ENCODE data around the gene HMCN2.
A peak's percentile ranks its signal among the peaks of the same experiment; 100 is the strongest.

Gene HMCN2

DNA sequence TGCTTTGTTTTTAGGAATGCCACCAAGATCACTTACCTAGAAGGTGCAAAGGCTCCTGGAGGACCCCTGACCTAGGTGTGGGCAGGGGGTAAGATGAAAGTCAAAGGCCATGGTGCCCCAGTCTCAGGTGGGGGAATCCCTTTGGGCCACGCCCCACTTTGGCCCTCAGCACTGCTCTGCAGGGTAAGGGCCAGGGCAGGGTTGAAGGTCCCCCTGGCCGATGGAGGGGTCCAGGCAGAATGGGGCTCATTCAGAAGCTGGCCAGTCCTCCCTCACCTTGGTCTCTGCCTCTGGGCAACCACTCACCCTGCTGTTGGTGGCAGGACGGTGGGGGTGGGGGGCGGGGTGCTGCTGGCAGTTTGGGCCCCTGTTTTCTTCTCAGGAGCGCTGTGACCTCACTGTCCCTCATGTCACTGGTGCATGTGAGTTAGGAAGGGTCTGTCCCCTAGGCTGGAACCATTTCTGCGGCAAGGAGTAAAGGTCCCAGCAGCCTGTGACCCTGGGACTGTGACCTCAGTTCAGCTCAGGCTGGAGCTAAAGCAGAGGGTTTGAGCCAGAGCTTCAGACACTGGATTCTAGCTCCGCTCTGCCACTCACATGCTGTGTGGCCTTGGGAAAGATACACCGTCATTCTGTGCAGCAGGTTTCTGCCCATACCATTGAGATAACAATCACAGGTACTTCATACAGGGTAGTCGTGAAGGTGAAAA lies 177.3 kb downstream of the HMCN2 start:
- no peak for DNase-seq

DNA sequence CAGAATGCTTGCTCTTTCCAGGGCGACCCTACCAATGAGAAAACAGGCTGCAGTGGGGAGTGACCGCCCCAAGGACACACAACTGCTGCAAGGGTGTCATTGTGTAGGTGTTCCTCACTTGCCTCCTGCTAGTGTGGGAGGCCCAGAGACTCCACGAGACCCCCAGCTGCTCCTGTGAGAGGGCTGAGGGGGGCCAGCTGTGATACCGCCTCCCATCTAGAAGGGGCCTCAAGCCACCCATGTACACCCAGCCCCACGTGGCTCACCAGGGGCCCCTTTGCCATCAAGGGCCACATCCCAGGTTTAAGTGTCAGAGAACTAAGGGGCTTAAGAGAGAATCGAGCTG lies 177.9 kb downstream of the HMCN2 start:
- DNase-seq = no peak

DNA sequence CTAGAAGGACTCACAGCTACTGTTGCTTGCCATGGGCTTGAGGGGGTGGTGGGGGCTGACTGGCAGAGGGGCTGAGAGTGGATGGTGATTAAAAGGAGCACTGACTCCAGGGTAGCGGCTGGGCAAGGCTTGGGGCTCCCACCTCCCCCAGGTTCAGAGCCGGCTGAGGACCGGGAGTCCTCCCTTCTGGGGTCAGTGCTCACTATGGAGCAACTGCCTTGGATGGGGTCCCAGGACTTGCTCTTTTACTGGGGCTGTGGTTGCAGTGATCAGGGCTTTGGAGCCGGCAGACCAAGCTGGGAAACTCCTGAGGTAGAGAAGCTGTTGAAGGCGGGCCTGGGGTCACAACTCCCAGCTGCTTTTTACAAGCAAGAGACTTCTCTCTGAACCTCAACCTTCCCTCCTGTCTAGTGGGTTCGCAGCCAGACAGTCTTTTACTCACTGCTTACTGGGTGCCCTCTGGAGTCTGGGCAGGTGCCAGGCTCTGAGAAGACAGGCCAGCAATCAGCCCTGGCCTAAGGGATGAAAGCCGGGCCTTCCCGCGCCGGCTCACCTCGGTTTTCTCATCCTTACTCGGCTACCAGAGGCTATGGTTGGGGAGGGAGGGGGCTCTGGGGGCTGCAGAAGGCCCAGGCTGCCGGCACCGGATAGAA lies 178.4 kb downstream of the HMCN2 start:
- DNase-seq = no peak

DNA sequence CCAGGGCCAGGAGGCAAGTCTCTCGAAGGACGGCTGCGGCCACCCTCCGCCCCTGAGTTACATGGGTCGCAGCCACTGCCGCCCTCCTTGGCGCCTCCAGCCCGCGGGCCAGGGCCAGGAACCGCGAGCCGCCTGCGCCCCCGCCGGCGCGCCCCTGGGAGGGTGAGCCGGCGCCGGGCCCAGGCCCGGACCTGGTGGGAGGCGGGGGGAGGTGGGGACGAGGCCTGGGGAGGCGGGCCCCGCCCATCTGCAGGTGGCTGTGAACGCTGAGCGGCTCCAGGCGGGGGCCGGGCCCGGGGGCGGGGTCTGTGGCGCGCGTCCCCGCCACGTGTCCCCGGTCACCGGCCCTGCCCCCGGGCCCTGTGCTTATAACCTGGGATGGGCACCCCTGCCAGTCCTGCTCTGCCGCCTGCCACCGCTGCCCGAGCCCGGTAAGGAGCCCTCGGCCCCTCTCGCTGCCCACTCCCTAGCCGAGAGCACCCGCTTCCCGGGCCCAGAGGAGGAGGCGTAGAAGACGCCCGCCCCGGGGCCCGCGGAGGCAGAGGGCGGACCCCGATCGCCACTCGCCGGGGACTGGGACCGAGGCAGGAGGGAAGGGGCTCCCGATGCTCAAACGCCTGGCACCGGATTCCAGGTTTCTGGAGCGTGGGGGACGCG lies 179.1 kb downstream of the HMCN2 start, which contains the start of gene ASS1:
ASS1 (plus strand) TSS at position 397 of the 657 bp plus-strand sequence. CDS start 7,268 bp downstream, outside the sequence.
- no peak for DNase-seq

DNA sequence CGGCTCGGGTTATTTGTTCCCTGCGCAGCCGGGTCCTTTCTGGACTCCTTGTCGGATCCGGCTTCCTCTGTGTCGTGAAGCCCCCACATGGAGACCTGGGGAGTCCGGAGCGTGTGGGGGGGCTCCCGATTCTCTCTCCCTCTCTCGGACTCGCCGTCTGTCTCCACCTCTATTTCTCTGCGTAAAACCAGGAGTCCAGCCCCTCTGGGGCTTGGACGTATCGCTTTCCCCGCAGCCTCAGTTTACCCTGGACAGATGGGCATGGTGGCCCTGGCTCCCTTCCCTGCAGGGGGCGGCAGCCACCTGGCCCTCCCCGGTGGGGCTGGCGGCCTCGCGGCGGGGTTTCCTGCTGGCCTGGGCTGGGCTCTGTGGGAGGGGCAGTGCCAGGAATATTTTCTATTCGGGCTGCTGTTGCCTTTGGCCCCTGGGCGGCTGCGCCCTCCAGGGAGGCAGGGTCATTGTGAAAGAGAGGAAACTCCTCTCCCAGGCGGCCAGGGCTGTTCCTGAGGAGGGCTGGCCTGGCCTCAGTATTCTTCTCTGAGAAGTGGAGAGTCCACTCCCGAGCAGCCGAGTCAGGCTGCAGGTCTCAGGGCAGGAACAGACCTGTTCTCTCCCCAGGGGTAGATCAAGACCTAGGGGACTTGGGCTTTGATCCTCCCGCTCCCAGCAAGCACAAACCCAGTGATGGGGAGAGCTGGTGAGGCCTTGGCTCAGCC lies 179.9 kb downstream of the HMCN2 start:
- peak; percentile 42 for DNase-seq

DNA sequence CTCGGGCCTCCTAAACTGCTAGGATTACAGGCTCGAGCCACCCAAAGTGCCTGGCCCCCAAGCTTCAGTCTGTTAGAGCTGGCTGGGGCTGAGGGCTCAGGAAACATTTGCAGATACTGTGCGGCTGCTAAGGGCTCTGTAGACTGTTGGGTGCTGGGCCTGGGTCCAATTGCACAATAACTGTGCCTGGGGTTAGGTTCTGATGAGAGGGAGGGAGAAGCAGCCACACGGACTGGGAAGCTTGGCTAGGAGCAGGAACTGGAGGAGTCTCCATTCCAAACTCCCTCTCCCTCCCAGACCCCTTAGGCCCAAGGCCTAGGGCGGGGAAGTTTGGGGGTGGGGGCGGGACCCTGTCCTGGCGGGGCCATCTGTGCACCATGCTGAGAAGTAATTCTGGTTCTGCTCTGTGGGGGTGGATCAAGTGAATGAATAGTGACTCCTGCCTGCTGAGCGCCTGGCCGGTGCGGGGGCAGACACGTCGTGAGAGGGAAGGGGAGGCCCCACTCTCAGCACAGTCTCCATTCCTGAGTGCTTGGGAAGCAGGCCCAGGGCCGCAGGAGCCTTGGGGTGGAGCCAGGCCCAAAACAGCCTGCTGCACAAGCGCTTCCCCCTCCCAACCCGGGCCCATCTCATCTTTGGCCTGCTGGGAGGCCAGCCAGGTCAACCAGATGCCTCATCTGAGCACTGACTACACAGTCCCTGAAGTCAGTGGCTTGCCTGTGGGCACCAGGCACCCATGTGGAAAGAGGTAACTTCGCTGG lies 180.7 kb downstream of the HMCN2 start:
- DNase-seq = no peak

DNA sequence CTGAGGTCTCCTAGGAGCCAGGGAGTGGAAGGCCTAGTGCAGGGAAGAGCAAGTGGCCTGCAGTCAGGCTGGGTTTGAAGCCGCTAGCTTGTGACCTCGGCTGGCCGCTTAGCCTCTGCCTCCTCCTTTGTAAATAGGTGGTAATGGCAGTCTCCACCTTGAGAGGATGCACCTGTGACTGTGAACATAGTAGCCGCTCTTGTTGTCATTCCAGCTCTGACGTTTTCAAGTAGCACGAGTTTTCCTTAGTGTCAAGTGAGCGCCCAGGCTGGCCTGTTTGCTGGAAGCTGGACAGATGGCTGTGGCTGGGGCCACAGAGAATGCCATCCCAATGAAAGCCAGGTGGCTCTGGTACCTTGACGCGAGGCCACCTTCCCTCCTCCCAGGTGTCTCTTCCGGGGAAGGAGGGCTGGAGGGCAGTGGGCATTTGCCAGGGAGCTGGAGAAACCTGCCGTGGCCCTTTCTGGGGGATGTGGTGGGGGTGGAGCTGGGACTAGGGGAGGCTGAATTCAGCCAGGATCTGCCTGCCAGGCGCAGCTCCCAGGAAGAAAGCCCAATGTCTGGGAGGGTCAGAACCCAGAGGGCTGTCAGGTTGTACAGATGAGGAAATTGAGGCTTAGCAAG lies 181.7 kb downstream of the HMCN2 start:
- no peak for DNase-seq

DNA sequence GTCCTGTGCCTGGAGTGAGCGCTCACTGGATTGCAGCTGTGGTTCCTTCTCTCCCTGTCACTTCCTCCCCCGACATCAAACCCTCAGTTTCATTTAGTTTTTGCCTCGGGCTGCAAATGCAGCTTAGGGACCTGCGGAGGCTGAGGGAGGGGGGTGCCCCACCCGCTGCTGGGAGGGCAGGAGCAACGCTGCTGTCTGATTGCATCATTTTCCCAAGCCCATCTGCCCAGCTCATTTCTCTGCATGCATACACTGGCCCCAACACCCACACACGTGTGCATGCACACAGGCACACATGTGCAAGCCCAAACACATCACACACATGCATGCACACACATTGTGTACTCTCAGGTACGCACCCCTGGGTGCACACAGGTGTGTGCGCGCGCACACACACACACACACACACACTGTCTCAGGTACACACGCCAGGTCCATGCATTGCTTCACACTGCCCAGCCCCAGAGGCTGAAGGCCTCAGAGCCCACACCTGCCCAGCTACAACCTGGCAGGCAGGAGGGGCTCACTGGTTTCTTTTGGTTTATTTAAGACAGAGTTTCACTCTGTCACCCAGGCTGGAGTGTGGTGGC lies 182.6 kb downstream of the HMCN2 start:
- DNase-seq = peak; percentile 48

DNA sequence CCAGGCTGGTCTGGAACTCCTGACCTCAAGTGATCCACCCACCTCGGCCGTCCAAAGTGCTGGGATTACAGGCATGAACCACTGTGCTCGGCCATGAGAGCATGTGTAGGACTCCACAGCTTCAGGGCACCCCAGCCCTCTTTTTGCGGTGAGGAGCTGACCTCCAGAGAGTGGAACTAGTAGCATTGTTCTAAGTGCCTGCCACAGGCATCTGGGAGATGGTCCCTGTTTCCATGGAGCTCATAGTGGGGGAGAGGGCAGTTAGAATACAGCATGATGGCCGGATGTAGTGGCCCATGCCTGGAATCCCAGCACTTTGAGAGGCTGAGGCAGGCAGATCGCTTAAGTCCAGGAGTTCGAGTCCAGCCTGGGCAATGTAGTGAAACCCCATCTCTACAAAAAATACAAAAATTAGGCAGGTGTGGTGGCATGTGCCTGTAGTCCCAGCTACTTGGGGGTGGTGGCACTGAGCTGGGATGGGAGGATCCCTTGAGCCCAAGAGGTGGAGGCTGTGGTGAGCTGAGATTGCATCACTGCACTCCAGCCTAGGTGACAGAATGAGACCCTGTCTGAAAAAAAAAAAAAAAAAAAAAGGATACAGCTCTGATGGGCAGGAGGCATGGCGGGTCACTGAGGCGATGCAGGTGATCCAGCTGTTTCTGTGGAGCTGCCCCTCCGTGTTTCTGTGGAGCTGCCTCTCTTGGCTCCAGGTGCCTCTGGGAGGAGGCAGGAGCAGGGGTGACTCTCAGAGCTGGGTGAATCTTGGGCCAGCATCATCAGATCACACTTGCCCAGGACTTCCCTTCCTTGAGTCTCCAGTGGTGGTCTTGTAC lies 183.4 kb downstream of the HMCN2 start:
- DNase-seq = no peak

DNA sequence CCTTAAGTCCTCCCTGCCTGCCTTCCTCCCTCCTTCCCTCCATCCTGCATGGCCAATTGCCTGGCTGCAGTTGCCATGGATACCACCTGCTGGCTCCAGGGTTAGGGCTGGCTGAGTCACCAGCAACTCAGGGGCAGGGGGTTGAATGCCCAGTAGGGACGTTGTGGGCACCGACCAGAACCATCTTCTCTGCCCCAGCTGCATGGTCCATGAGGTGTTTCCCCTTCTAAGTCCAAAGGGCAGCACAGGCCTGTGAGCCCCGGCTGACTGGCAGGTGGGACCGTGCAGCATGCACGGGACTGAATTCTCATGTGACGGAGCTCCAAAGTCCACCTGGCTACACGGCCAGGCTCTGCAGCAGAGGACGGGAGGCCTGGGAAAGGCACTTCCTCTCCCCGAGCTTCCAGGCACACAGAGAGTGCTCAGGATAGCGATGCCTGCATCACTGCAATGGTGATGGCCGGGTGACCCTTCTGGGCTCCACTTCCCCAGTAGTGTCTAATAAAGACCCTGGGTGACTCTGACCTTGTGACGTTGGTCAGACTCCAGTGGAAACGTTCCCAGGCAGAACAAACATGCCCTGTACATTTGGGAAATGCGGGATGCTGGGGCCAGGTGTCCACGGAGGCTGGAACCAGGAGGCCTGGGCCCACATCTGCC lies 184.9 kb downstream of the HMCN2 start:
- no peak for DNase-seq

DNA sequence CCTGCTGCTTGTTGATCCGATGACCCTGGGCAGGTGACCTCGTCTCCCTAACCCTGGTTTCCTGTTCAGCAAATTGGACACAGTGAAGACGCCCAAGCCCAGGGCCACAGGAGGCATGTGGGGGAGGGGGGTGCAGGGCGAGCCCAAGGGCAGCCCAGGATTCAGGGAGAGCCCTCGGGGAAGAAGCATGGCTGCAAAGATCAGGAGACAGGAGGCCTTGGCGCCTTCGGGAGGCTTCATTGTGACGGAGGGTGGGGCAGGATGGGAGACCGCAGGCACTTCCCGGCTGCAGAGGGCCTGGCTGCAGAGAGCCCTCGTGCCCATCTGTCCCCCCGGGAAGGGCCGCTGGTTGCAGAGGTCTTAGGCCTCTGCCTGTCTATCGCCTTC lies 185.4 kb downstream of the HMCN2 start:
- no peak for DNase-seq

DNA sequence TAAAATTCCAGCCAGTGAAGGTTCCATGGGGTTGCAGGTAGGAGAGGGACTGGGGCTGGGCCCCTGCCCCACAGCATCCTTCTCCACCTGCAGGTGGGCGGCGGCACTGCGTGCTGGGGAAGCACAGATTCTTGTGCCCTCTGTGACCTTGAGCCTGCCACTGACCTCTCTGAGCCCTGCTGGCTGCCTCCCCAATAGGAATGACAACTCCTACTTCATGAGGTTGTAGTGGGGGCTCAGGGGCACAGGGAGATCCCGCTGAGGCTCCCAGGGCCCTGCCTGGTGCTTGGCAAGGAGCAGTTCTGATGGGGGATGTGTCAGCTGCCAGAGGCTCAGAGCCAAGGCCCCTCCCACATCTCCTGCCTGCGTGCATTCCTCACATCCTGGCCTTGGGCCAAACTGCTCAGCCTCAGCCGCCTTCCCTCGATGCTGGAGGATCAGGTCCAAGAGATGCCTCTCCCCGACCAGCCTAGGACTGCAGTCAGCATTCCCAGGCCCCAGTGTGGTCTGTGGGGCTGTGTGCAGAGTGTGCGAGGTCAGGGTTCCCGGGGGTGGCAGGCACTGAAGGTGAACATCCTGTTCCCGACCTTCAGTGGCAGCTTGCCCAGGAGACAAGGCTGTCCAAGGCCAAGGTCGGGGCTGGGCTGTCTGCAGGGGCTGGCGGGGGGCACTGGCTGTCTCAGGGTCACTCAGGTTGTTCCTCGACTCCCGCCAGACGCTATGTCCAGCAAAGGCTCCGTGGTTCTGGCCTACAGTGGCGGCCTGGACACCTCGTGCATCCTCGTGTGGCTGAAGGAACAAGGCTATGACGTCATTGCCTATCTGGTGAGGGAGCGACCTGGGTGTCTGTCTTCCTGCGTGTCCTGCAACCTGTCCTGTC lies 186.2 kb downstream of the HMCN2 start:
- peak; percentile 12 for DNase-seq

DNA sequence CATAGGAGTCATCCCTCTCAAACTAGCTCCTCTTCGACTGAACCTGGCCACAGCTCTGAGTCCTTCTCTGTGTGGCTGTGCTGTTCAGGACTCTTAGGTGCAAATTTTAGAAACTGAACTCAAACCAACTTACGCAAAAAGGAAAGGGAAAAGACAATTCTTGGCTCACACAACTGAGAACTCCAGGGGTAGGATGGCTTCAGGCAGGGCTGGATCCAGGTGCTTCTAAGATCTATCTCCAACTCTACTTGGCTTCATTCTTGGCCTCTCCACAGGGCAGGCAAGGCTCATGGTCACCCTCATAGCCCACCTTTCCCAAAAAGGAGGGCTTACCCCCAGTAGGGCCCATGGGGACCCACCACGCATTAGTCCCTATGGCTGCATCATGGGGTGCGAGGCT lies 187.3 kb downstream of the HMCN2 start:
- no peak for DNase-seq

DNA sequence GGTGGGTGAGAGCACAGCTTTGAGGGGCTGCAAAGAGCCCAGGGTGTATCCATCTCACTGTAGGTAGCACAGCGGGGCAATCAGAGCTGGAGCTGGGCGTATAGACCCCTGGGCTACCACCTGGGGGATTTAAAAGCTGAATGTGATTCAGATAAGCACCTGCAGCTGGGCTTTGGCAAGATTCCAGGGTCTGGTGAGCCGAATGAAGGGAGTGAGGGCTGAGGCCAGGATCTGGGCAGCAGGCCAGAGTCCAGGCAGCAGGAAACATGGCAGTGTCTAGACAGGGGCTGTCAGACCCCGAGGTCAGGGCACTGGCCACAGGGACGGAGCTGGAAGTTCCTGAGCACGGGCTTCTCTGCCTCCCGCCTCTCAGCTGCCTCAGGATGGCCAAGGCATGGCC lies 187.9 kb downstream of the HMCN2 start:
- no peak for DNase-seq

DNA sequence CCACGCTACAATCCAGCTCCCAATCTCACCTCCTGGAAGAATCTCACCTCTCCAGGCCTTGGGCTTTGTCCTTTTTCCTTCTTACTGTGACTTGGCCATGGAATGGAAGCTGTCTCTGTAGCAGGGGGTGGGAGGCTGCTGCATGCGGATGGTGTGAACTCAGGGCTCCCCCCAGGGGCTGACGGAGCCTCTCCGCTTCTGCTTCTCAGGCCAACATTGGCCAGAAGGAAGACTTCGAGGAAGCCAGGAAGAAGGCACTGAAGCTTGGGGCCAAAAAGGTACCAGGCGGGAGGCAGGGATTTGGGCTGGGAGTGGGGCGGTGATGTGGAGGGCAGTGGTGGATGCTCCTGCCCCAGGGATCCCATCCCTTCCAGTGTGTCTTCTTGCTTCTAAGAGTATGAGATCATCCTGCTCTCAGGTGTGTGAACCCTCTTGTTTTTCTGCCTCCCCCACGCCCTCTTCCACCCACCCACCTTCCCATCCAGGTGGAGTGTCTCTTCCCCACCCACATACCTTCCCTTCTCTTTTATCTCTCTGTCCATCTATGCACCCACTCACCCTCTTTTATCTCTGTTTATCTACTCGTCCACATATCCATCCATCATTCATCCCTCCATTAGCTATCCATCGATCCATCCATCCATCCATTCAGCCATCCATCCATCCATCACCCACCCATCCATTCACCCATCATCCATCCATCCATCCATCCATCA lies 188.7 kb downstream of the HMCN2 start:
- DNase-seq = no peak

DNA sequence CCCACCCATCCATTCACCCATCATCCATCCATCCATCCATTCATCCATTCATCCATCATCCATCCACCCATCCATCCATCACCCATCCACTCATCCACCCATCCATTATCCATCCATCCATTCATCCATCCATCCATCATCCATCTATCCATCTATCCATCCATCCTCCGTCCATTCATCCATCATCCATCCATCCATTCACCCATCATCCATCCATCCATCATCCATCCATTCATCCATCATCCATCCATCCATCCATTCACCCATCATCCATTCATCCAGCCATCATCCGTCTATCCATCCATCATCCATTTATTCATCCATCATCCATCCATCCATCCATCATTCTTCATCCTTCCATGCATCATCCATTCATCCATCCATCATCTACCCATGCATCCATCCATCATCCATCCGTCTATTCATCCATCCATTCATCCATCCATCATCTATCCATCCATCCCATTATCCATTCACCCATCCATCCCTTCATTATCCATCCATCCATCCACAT lies 189.3 kb downstream of the HMCN2 start:
- no peak for DNase-seq

DNA sequence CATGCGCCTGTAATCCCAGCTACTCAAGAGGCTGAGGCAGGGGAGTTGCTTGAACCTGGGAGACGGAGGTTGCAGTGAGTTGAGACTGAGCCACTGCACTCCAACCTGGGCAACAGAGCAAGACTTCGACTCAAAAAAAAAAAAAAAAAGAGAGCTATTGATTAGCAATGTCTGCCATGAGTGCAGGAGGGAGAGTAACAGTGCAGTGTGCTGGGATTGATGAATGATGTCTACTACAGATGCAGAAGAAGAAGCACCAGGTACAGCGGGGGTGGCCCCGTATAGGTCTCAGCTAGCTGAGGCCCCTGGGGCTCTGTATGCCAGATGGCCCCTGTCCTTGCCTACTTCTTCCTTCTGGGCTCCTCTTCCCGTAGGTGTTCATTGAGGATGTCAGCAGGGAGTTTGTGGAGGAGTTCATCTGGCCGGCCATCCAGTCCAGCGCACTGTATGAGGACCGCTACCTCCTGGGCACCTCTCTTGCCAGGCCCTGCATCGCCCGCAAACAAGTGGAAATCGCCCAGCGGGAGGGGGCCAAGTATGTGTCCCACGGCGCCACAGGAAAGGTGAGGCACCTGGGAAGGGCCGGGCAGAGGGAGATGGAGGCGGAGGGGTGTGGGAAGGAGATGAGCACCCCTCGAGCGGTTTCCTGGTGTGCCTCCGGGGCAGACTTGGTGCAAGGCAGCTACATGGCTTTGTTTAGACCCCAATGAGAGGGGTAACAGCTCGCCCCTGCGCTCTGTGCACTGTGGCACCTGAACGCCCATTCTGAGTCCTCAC lies 192.7 kb downstream of the HMCN2 start:
- DNase-seq = no peak

DNA sequence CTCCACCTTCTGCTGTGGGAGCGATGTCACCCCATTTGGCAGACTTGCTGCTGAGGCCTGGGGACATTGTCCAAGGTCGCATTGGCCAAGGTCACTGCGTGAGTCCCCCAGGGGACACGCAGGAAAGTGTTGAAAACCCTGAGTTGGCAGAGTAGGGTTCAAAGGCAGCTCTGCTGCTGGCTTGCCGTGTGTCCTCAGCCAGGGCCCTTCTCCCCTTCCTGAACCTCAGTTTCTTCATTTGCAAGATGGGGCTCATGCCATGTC lies 193.2 kb downstream of the HMCN2 start:
- DNase-seq = no peak

Data from suppressor macrophage treated with lipopolysaccharide for 4 hours (primary cell).